Fibroblast of lung (primary cell): ENCODE results near the gene CCDC174.
"Not testable (repeated sequence)": the region's sequence is repeated elsewhere in the genome, so short reads cannot be mapped to it uniquely, and the experiment has no call there.

Experiments
- CTCF ChIP-seq, 2 donors: IDR thresholded peaks in 1 of 2; conservative IDR thresholded peaks in 1 of 2; 1 replicate in 1 of 2; 2 replicates in 1 of 2; pipeline ENCODE4 v1.5.1; 2011 to 2012; ENCODE audit warnings: low read length in 2 of 2, control low read depth in 1 of 2, inconsistent platforms in 1 of 2, low read depth in 1 of 2, mild to moderate bottlenecking in 1 of 2
- EZH2 ChIP-seq: IDR thresholded peaks from 2 replicates; pipeline ENCODE4 v1.5.1; 2012; ENCODE audit warnings: low read length, control low read depth, mild to moderate bottlenecking; ENCODE audit errors: missing control alignments

GRCh38 chr3:14652360-14652907 lies 872 bp downstream of the CCDC174 start:
- TF ChIP-seq CTCF (conservative IDR thresholded peaks at IDR 0.05 in 1 of 2, IDR thresholded peaks at IDR 0.05 in 1 of 2; ENCODE audit: low read depth in 1 of 2, low read length in 2 of 2); EZH2: not testable (repeated sequence)
